RWPE2 (cell line): ENCODE measurements around the gene FYB1.

ENCODE experiments used
- ATAC-seq: fragments of 200-7000 bp; cut with Tn5 transposase; 3 replicates; pipeline ENCODE4 v1.9.1; 2021; ENCODE audit warnings: low read depth
- DNase-seq: peaks from one replicate; pipeline ENCODE4 v3.0.0-alpha.2; 2020; ENCODE audit warnings: low spot score
- H3K27ac ChIP-seq: fragments of 450-650 bp; 2 replicates; pipeline ENCODE4 v1.5.1; 2017; ENCODE audit warnings: mild to moderate bottlenecking; ENCODE audit not compliant: poor library complexity, severe bottlenecking
- H3K27me3 ChIP-seq: fragments of 250-450 bp; sonication (Bioruptor Pico); 2 replicates; pipeline ENCODE4 v1.5.1; 2021; ENCODE audit warnings: mild to moderate bottlenecking, moderate library complexity; ENCODE audit not compliant: insufficient read depth, poor library complexity, severe bottlenecking
- H3K36me3 ChIP-seq: fragments of 250-450 bp; sonication (Bioruptor Pico); 2 replicates; pipeline ENCODE4 v1.5.1; 2020; ENCODE audit warnings: low read depth, mild to moderate bottlenecking, moderate library complexity
- H3K4me1 ChIP-seq: fragments of 250-450 bp; sonication (Bioruptor Pico); 2 replicates; pipeline ENCODE4 v1.5.1; 2021; ENCODE audit warnings: mild to moderate bottlenecking, moderate library complexity; ENCODE audit not compliant: insufficient read depth, poor library complexity, severe bottlenecking
- H3K4me3 ChIP-seq: fragments of 250-450 bp; sonication (Bioruptor Pico); 2 replicates; pipeline ENCODE4 v1.5.1; 2021; ENCODE audit warnings: mild to moderate bottlenecking, moderate library complexity; ENCODE audit not compliant: severe bottlenecking
- H3K9me3 ChIP-seq: fragments of 250-450 bp; sonication (Bioruptor Pico); 2 replicates; pipeline ENCODE4 v1.5.1; 2021; ENCODE audit warnings: mild to moderate bottlenecking, moderate library complexity; ENCODE audit not compliant: severe bottlenecking
- CTCF ChIP-seq: fragments of 450-650 bp; IDR thresholded peaks from one replicate; pipeline ENCODE4 v1.5.1; 2017; ENCODE audit warnings: mild to moderate bottlenecking, moderate library complexity; ENCODE audit not compliant: poor library complexity, severe bottlenecking

Gene FYB1

GRCh38 chr5:39202597-39203274 lies 16.6 kb downstream of the FYB1 start:
- no peaks in the 10 kb centered on the region for H3K36me3 ChIP-seq
- TF ChIP-seq CTCF = no peak
- no peaks in the 10 kb centered on the region for H3K9me3 ChIP-seq
- peaks cover 15% of the 10 kb centered on the region for H3K4me1 ChIP-seq
- no peak overlapping the region for H3K4me3 ChIP-seq
- no peak for DNase-seq
- ATAC-seq = no peak
- no peaks in the 10 kb centered on the region for H3K27me3 ChIP-seq
- H3K27ac ChIP-seq = no peak overlapping the region

- Histone ChIP-seq H3K9me3 (no peaks in the 10 kb centered on the region), H3K4me1 (peaks cover 23% of the 10 kb centered on the region), H3K27me3 (no peaks in the 10 kb centered on the region), H3K27ac (no peak overlapping the region), H3K36me3 (no peaks in the 10 kb centered on the region), H3K4me3 (no peak overlapping the region)
- DNase-seq (no peak), ATAC-seq (no peak)
- TF ChIP-seq CTCF = no peak
Measured at GRCh38 chr5:39201781-39202596, 17.4 kb downstream of the FYB1 start.

GRCh38 chr5:39201160-39201780 lies 18.1 kb downstream of the FYB1 start:
- ATAC-seq (no peak), DNase-seq (no peak)
- no peaks in the 10 kb centered on the region for H3K9me3 ChIP-seq
- H3K4me1 ChIP-seq = peaks cover 29% of the 10 kb centered on the region
- no peak overlapping the region for H3K27ac ChIP-seq
- no peak overlapping the region for H3K4me3 ChIP-seq
- no peaks in the 10 kb centered on the region for H3K36me3 ChIP-seq
- peak; percentile 21 for TF ChIP-seq CTCF
- H3K27me3 ChIP-seq = no peaks in the 10 kb centered on the region

GRCh38 chr5:39200081-39200480 lies 19.3 kb downstream of the FYB1 start:
- TF ChIP-seq CTCF = no peak
- no peak for DNase-seq
- no peak for ATAC-seq
- Histone ChIP-seq H3K4me3 (no peak overlapping the region), H3K9me3 (no peaks in the 10 kb centered on the region), H3K4me1 (peaks cover 41% of the 10 kb centered on the region), H3K27ac (no peak overlapping the region), H3K27me3 (no peaks in the 10 kb centered on the region), H3K36me3 (no peaks in the 10 kb centered on the region)

GRCh38 chr5:39199335-39199734 lies 20.0 kb downstream of the FYB1 start:
- H3K9me3 ChIP-seq = no peaks in the 10 kb centered on the region
- ATAC-seq = no peak
- H3K4me3 ChIP-seq = no peak overlapping the region
- no peak for DNase-seq
- H3K27ac ChIP-seq = no peak overlapping the region
- no peaks in the 10 kb centered on the region for H3K27me3 ChIP-seq
- H3K36me3 ChIP-seq = no peaks in the 10 kb centered on the region
- H3K4me1 ChIP-seq = peaks cover 47% of the 10 kb centered on the region
- TF ChIP-seq CTCF = no peak
